ENCODE data around the gene MEX3B. TPM values are rescaled to one million over a fixed set of nuclear protein-coding genes. Genes with fewer than 3 reads are reported as not detected.

MEX3B gene
- total and polyA plus RNA-seq, 9 of the 15 experiments (the other 6 are each of a cell fraction or from before 2014, with no cell fraction given): 0.94 to 12.8 (median 3.6) TPM

DNA sequence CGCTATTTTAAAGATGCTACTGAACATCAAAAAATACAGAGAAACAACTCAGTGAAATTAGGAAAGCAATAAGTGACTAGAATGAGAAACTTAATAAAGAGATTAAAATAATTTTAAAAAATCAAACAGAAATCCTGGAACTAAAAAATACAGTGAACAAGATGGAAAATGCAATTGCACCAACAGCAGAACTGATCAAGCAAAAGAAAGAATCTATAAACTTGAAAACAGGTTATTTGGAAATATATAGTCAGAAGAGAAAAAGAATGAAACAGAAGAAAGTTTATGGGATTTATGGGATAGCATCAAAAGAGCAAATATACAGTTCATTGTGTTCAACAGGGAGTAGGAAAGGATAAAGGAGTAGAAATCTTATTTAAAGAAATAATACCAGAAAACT is 53.3 kb downstream of the MEX3B start:
- no peak overlapping the region for H3K4me2 ChIP-seq (ENCODE audit: insufficient read depth, low read length)
- H3K27me3 ChIP-seq (ENCODE audit: control insufficient read depth in 2 of 2, insufficient read depth in 2 of 2, low read length in 2 of 2): no peaks in the 10 kb centered on the region
- WGBS (ENCODE audit: insufficient coverage, low coverage, missing lambda C conversion rate): 0% methylated on average over 1 of the region's 1 CpG
- DNase-seq (ENCODE audit: extremely low read depth in 1 of 4, low spot score in 3 of 4) (no peak), ATAC-seq (no peak), FAIRE-seq (no peak)
- H3K79me2 ChIP-seq (ENCODE audit: control insufficient read depth, insufficient read depth, low read length): no peaks in the 10 kb centered on the region
- ChIA-PET CTCF (ENCODE audit: low intra/inter-chr PET ratio) (no interaction called here), POLR2A (no interaction called here)
- H3K36me3 ChIP-seq (ENCODE audit: control insufficient read depth, insufficient read depth, low read length): no peaks in the 10 kb centered on the region
- no peak overlapping the region for H2AFZ ChIP-seq (ENCODE audit: low read depth, low read length)
- H3K4me3 ChIP-seq: no peak overlapping the region
- H3K9ac ChIP-seq (ENCODE audit: insufficient read depth in 1 of 2, low read depth in 2 of 2, low read length in 2 of 2): no peak overlapping the region
- intact Hi-C loops (cut with micrococcal nuclease) (no loop called here), in situ Hi-C loops (cut with MboI) (no loop called here)
- H3K9me1 ChIP-seq (ENCODE audit: control insufficient read depth, insufficient read depth, low read length): no peaks in the 10 kb centered on the region
- BruUV-seq (replicated peaks): no TSS peak
- H4K20me1 ChIP-seq (replicated peaks; ENCODE audit: control insufficient read depth, insufficient read depth, low read length): no peaks in the 10 kb centered on the region
- no peak overlapping the region for H3K27ac ChIP-seq (ENCODE audit: extremely low read depth, low read depth, low read length)
- H3K9me3 ChIP-seq (replicated peaks; ENCODE audit: control insufficient read depth, insufficient read depth, low read depth, low read length): peaks cover 12% of the 10 kb centered on the region; the same call in 1 of the 2 replicates
- H3K4me1 ChIP-seq (replicated peaks in 1 of 2; ENCODE audit: control insufficient read depth in 2 of 2, insufficient read depth in 2 of 2, low read length in 2 of 2): no peaks in the 10 kb centered on the region
- TF ChIP-seq CBX3 (IDR thresholded peaks at IDR 0.05; ENCODE audit: borderline replicate concordance in 1 of 2, low read length in 2 of 2) (peak in 1 of 2 experiments; percentile 98; a peak in 2 of 3 replicates), TEAD1 (CRISPR knock-in tag; IDR thresholded peaks at IDR 0.05) (no peak), ARNT (IDR thresholded peaks at IDR 0.05) (0 out of 4 replicates have a peak, but pooled peaks of 1 of the 2 experiments have one; percentile 24), EP400 (IDR thresholded peaks at IDR 0.05) (0 out of 2 replicates have a peak, but pooled peaks have one; percentile 19), LARP7 (IDR thresholded peaks at IDR 0.05) (no peak), HLTF (IDR thresholded peaks at IDR 0.05) (peak; percentile 87; the same call in 1 of the 2 replicates), C11orf30 (IDR thresholded peaks at IDR 0.05; ENCODE audit: low read depth) (no peak), GABPA (tag; conservative IDR thresholded peaks at IDR 0.05; ENCODE audit: low read depth) (no peak), PTRF (tag; IDR thresholded peaks at IDR 0.05) (no peak), HMGN3 (IDR thresholded peaks at IDR 0.05; ENCODE audit: borderline replicate concordance, extremely low read depth, insufficient read length, low read depth, low read length) (no peak), ZKSCAN1 (IDR thresholded peaks at IDR 0.05; ENCODE audit: low read depth, low read length) (no peak), SRSF1 (IDR thresholded peaks at IDR 0.05; ENCODE audit: low read depth, low read length) (no peak), ZNF280B (CRISPR knock-in tag; IDR thresholded peaks at IDR 0.05) (peak; percentile 59; the same call in 1 of the 2 replicates), ZEB2 (IDR thresholded peaks at IDR 0.05) (peak; percentile 59; the same call in 1 of the 2 replicates), TRIM28 (IDR thresholded peaks at IDR 0.05) (peak; percentile 98), TRIM24 (IDR thresholded peaks at IDR 0.05) (peak; percentile 67 to 86), MEF2D (tag; conservative IDR thresholded peaks at IDR 0.05; ENCODE audit: low read depth) (no peak), TARDBP (IDR thresholded peaks at IDR 0.05) (no peak), WHSC1 (IDR thresholded peaks at IDR 0.05; ENCODE audit: low read length) (no peak), ARID3A (IDR thresholded peaks at IDR 0.05; ENCODE audit: borderline replicate concordance, low read depth, low read length) (no peak), CSDE1 (IDR thresholded peaks at IDR 0.05) (no peak)
- TF ChIP-seq, protein P1, sequence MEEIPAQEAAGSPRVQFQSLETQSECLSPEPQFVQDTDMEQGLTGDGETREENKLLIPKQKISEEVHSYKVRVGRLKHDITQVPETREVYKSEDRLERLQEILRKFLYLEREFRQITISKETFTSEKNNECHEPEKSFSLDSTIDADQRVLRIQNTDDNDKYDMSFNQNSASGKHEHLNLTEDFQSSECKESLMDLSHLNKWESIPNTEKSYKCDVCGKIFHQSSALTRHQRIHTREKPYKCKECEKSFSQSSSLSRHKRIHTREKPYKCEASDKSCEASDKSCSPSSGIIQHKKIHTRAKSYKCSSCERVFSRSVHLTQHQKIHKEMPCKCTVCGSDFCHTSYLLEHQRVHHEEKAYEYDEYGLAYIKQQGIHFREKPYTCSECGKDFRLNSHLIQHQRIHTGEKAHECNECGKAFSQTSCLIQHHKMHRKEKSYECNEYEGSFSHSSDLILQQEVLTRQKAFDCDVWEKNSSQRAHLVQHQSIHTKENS (CRISPR knock-in tag; IDR thresholded peaks at IDR 0.05): no peak
